Panc1 (cell line): ENCODE results near the gene NACA. TPM values are rescaled to one million over a fixed set of nuclear protein-coding genes. Genes with fewer than 3 reads are reported as not detected.

Experiments
- ATAC-seq: fragments of 200-7000 bp; cut with Tn5 transposase; 2 replicates; pipeline ENCODE4 v1.9.1; 2020; ENCODE audit warnings: mild to moderate bottlenecking, moderate library complexity
- BruUV-seq: library from RNA; stranded (reverse); fragments of 400-500 nt; replicated peaks from 2 replicates; lab custom pipeline; 2021; lab: Mats Ljungman, UMichigan
- CTCF ChIA-PET: fragments of 300-600 bp; sonication (Branson Sonifier 250); formaldehyde crosslinking; loops from one replicate; lab custom pipeline; 2022; ENCODE audit warnings: antibody characterized with exemption; lab: Charles Lee
- POLR2A ChIA-PET: fragments of 300-600 bp; sonication (Branson Sonifier 250); formaldehyde crosslinking; loops from one replicate; lab custom pipeline; 2022; ENCODE audit warnings: antibody characterized with exemption; lab: Charles Lee
- DNase-seq: peaks from one replicate; pipeline ENCODE4 v3.0.0-alpha.2; 2010; ENCODE audit warnings: low read depth, low spot score
- H3K27ac ChIP-seq: 2 replicates; pipeline ENCODE4 v1.5.1; 2011; ENCODE audit warnings: mild to moderate bottlenecking, low read length, inconsistent platforms
- H3K27me3 ChIP-seq: fragments of 200-500 bp; sonication (Bioruptor generic); 2 replicates; pipeline ENCODE4 v1.6.0; 2014; ENCODE audit warnings: low read length, inconsistent platforms; ENCODE audit not compliant: control insufficient read depth, insufficient read depth
- H3K36me3 ChIP-seq: fragments of 200-500 bp; sonication (Bioruptor generic); 2 replicates; pipeline ENCODE4 v1.5.1; 2014; ENCODE audit warnings: inconsistent platforms, mild to moderate bottlenecking, low read length, moderate library complexity; ENCODE audit not compliant: control insufficient read depth, insufficient read depth
- H3K4me1 ChIP-seq: 2 replicates; pipeline ENCODE4 v1.5.1; 2011; ENCODE audit warnings: inconsistent platforms, mild to moderate bottlenecking, low read length, moderate library complexity; ENCODE audit not compliant: control insufficient read depth, insufficient read depth
- H3K4me3 ChIP-seq, 2 experiments: 2 replicates each; pipeline ENCODE4 v1.5.1; 2011 to 2012; ENCODE audit warnings: low read depth in 2 of 2, low read length in 2 of 2, mild to moderate bottlenecking in 2 of 2, inconsistent platforms in 1 of 2, moderate library complexity in 1 of 2
- H3K9me3 ChIP-seq: fragments of 200-500 bp; sonication (Bioruptor generic); 2 replicates; pipeline ENCODE4 v1.5.1; 2014; ENCODE audit warnings: low read depth, mild to moderate bottlenecking, inconsistent platforms, low read length, moderate library complexity; ENCODE audit not compliant: control insufficient read depth, insufficient read depth
- CTCF ChIP-seq: fragments of 450-650 bp; IDR thresholded peaks from 2 replicates; pipeline ENCODE4 v1.5.1; 2017; ENCODE audit warnings: mild to moderate bottlenecking
- POLR2AphosphoS5 ChIP-seq: IDR thresholded peaks from 2 replicates; pipeline ENCODE4 v1.6.1; 2012; ENCODE audit warnings: mild to moderate bottlenecking, low read depth, low read length, moderate library complexity
- REST ChIP-seq, 2 experiments: IDR thresholded peaks; 2 replicates each; pipeline ENCODE4 v1.6.1; 2011 to 2012; ENCODE audit warnings: low read depth in 2 of 2, control low read depth in 1 of 2, low read length in 1 of 2, mild to moderate bottlenecking in 1 of 2, moderate library complexity in 1 of 2; ENCODE audit not compliant: insufficient read depth in 1 of 2
- SIN3A ChIP-seq: IDR thresholded peaks from 2 replicates; pipeline ENCODE4 v1.6.1; 2012; ENCODE audit warnings: low read depth, mild to moderate bottlenecking, low read length, moderate library complexity, borderline replicate concordance; ENCODE audit not compliant: insufficient read depth
- TCF7L2 ChIP-seq: IDR thresholded peaks from 2 replicates; pipeline ENCODE4 v1.6.1; 2011; ENCODE audit warnings: mild to moderate bottlenecking, low read depth, low read length, inconsistent platforms
- in situ Hi-C: cut with HindIII; loops from 2 replicates; pipeline ENCODE4 v1.10.0; 2016; ENCODE audit warnings: low sequenced_read_pairs, low pct_unique_long_range_greater_than_20kb
- intact Hi-C: fragments of 100-400 bp; cut with micrococcal nuclease; formaldehyde crosslinking; loops from one replicate; pipeline ENCODE4 v1.10.0; 2022; ENCODE audit not compliant: unreplicated experiment
- total RNA-seq: library from RNA; stranded (reverse); gene quantifications from one replicate; pipeline ENCODE4 v1.2.1, GENCODE V29; 2021; ENCODE audit not compliant: unreplicated experiment

Gene NACA
- total RNA-seq, 1 experiment from 2014 or later = 716 TPM

- CTCF ChIA-PET = no interaction called here
- TF ChIP-seq REST (IDR thresholded peaks at IDR 0.05; ENCODE audit: insufficient read depth in 1 of 2, low read depth in 2 of 2, low read length in 1 of 2) = no peak
- TF ChIP-seq SIN3A = no peak
- no peak for TF ChIP-seq TCF7L2
- TF ChIP-seq POLR2AphosphoS5 = no peak
- no peak for TF ChIP-seq CTCF
Measured at GRCh38 chr12:56699020-56699661, 26.0 kb downstream of the NACA start.

DNA sequence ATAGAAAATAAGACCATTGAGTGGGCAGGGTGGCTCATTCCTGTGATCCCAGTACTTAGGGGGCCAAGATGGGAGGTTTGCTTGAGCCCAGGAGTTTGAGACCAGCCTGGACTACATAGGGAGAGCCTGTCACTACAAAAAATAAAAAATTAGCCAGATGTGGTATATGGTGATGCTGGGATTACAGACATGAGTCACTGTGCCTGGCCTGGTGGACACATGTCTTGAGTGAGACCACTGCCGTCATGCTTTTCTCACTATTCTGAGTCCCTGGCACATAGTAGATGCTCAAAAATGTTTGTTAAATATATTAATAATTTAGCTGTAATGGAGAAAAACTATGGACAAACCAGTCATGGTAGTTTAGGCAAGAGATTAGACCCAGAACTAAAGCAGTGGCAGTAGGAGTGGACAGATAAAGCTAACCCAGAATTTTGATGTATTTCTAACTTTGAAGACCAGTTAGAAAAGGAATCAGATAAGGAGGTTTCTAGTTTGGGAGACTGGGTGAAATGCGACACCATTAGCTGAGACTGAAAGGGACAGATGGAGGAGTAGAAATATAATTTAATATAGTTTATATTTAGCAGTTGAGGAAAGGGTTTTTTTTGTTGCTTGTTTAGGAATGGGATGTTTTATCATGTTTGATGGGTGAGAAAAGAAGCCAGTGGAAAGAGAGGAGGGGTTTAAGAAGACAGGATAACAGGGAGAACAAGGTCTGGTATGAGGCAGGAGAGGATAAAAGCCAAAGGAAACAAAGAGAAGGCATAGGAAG is 29.6 kb downstream of the NACA start:
- CTCF ChIA-PET = no interaction called here
- no peaks in the 10 kb centered on the region for H3K4me1 ChIP-seq
- no peak for ATAC-seq
- H3K27ac ChIP-seq = no peak overlapping the region
- TF ChIP-seq POLR2AphosphoS5 = no peak
- in situ Hi-C loops (no loop called here), intact Hi-C loops (no loop called here)
- H3K27me3 ChIP-seq = no peaks in the 10 kb centered on the region
- no peak overlapping the region for H3K4me3 ChIP-seq
- no peak for DNase-seq
- no peaks in the 10 kb centered on the region for H3K9me3 ChIP-seq
- H3K36me3 ChIP-seq = no peaks in the 10 kb centered on the region
- POLR2A ChIA-PET = interaction anchor here (0.7 kb wide), 1 partner anchor 23 kb away, joined by 3 read pairs; no protein-coding TSS in a partner anchor
- TSS peak; percentile 57 for BruUV-seq

More at GRCh38 chr12:56699020-56699661, 26.0 kb downstream of the NACA start:
- H3K4me3 ChIP-seq = no peak overlapping the region
- no peaks in the 10 kb centered on the region for H3K27me3 ChIP-seq
- no peak overlapping the region for H3K27ac ChIP-seq
- POLR2A ChIA-PET = interaction anchor here (0.6 kb wide), 2 partner anchors 23 to 511 kb away, joined by 3 to 12 read pairs; no protein-coding TSS in a partner anchor
- no peaks in the 10 kb centered on the region for H3K9me3 ChIP-seq
- no peaks in the 10 kb centered on the region for H3K4me1 ChIP-seq
- no peak for ATAC-seq
- DNase-seq = no peak
- in situ Hi-C loops (no loop called here), intact Hi-C loops (no loop called here)
- no peaks in the 10 kb centered on the region for H3K36me3 ChIP-seq
- BruUV-seq = no TSS peak

- TF ChIP-seq SIN3A = no peak
- Histone ChIP-seq H3K4me1 (no peaks in the 10 kb centered on the region), H3K36me3 (no peaks in the 10 kb centered on the region), H3K27me3 (no peaks in the 10 kb centered on the region), H3K27ac (no peak overlapping the region), H3K9me3 (no peaks in the 10 kb centered on the region), H3K4me3 (no peak overlapping the region)
- in situ Hi-C loops (no loop called here), intact Hi-C loops (no loop called here)
- ATAC-seq (no peak), DNase-seq (no peak)
- ChIA-PET POLR2A (no interaction called here), CTCF (no interaction called here)
- no TSS peak for BruUV-seq
Measured at GRCh38 chr12:56694161-56694560, 30.9 kb downstream of the NACA start.
